Limb (tissue), 2 donors: ENCODE results near the gene HIC1.

ENCODE experiments used
- DNase-seq, 2 donors: peaks; one replicate each; pipeline ENCODE4 v3.0.0-alpha.2; 2016; ENCODE audit errors: extremely low spot score in 2 of 2

HIC1 gene

GRCh38 chr17:2060681-2061440 is 6.0 kb downstream of the HIC1 start:
- DNase-seq: peak in 1 of 2 donors; percentile 1

DNA sequence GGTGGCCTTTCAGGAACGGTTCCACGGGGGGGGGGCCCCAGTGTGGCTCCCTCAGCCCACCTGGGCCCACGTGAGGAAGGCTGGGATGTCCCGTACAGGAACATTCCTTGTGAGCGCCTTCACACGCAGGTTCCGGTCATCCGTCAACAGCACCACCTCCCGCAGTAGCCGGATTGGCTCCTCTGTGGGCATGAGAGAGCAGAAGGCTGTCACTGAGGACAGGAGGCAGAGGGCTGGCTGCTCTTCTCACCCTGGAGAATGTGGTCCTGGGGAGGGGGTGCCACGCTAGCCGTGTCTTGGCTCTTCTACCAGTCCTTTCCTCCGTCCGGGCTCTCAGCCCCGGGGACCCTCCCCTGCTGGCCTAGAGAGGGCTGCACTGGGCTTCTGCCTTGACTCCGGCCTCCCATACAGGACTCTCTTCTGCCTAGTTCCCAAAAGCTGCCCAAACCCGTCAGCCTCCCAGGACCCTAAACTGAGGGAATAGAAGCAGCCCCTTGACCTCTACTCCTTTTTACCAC is 6.6 kb downstream of the HIC1 start:
- peak in 1 of 2 donors; percentile 0 for DNase-seq

- DNase-seq: peak; percentile 10 to 51
Observed at GRCh38 chr17:2062571-2063183, 7.8 kb downstream of the HIC1 start.

GRCh38 chr17:2063261-2064146 is 8.6 kb downstream of the HIC1 start:
- peak; percentile 1 to 51 for DNase-seq

GRCh38 chr17:2064147-2064489 is 9.2 kb downstream of the HIC1 start:
- peak in 1 of 2 donors; percentile 1 for DNase-seq

DNA sequence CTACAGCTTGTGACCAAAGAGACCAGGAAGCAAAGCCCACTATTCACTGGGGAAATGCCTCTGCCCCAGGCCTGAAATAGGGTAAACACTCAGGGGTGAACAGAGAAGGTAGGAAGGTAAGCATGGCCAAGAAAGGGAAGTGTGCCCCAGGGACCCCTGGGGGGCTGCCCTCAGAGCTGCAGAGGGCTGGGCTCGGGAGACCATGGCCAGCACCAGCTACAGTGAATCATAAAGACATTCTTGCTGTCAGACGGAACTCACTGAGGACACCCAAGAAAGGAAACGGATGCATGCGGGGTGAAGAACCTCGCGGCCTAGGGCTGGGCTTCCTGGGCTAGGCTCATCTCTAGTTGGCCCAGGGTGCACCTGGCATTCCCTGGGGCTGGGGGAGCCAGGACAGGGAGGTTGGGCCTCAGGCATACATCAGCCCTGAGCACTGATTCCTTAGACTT is 9.6 kb downstream of the HIC1 start:
- peak in 1 of 2 donors; percentile 43 for DNase-seq

DNA sequence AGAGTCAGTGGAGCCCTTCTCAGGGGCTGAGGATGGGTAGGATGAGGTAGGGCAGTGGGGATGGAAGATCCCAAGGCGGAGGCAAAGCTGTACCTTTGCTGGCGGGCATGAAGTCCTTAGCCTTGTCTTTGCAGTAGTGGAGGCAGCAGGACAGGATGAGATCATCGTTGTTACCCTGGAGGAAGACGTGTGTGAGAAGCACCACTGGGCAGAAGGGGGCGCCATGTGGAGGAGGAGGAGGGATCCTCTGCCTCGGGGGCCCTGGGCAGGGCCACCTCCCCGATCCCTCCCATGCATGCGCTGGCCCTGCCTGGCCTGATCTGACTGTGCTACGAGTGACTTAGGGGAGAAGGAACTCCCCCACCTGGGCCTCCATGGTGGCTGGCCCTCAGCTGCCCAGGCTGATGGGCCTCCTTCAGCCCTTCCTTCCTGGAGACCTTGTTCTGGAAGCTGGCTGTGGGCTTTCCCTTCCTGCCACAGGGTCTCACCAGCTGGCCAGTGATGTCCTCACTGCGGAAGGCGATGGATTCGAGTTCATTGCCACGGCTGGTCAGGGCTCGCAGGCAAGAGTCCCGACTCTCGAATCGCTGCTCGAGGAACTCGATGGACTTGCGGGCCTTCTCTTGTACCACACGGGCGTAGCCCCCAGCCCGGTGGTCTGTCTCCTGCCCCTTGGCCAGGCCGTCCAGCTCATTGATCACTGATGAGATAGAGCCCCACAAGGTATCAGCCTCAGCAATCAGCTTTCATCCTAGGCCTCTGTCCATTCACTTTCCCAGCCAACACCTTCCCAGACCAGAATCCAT is 10.3 kb downstream of the HIC1 start:
- peak; percentile 4 to 71 for DNase-seq

DNA sequence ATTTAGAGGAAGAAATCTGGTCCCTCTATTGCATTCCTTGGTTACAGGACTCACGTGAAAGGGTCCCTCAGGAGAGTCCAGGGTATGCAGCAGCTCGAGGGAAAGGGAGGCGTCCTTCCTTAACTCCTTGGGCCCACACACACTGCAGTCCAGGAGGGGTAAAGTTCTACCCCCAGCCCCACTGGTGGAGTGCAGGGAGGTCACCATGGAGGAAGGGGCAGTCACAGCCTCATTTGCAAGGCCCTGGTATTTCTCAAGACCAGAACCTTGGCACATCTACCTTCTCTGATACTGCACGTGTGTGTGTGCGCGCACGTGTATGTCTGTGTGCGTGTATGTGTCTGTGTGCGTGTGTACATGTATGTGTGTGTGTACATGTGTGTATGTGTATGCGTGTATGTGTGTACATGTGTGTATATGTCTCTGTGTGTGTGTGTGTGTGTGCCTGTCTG is 11.1 kb downstream of the HIC1 start:
- no peak for DNase-seq

- peak in 1 of 2 donors; percentile 0 for DNase-seq
Observed at GRCh38 chr17:2067048-2067561, 12.2 kb downstream of the HIC1 start.

DNA sequence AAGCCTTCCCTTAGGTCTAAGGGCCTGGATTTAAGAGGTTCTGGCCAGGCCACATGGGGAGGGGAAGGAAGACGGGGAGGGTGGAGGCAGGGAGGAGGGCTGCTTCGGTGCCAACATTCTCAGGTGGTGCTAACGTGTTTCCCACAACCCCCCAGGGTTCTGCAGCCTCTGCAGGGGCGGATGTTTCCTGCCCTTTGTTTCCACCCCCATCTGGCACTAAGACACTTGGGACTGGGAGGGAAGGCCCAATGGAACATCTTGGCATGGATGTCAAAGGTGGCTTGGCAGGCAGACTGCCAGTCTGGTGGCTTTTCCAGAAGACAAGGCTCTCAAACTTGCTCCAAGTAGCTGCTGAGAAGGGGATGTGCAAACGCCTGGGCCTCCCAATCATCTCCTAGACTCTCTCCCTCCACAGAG is 12.7 kb downstream of the HIC1 start:
- peak; percentile 4 to 43 for DNase-seq

GRCh38 chr17:2068031-2068518 is 13.2 kb downstream of the HIC1 start:
- DNase-seq: no peak

DNA sequence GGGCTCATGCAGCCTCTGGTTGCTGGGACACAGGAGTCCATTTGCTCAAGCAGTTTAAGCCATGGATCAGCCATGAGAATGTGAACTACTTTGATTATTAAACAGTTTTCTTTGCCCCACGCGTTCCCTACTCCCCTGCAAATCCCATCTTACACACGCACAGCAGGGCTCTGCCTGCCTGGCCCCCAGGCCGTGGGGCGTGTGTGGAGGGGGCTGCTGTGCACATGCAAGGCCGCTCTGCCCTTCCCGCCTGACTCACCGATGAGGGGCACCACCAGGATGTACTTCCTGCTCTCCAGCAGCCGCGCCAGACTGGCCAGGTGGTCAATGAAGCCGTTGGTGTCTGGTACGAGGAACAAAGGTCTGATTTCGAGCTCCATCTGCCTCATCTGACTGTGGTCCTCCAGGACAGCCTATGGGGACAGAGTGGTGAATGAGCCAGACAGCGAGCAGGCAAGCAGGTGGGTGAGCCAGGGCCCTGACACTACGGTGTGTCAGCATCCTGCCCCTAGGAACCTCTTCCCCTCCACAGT is 13.7 kb downstream of the HIC1 start:
- DNase-seq: peak in 1 of 2 donors; percentile 1

GRCh38 chr17:2070241-2071023 is 15.5 kb downstream of the HIC1 start:
- DNase-seq: peak in 1 of 2 donors; percentile 1

DNA sequence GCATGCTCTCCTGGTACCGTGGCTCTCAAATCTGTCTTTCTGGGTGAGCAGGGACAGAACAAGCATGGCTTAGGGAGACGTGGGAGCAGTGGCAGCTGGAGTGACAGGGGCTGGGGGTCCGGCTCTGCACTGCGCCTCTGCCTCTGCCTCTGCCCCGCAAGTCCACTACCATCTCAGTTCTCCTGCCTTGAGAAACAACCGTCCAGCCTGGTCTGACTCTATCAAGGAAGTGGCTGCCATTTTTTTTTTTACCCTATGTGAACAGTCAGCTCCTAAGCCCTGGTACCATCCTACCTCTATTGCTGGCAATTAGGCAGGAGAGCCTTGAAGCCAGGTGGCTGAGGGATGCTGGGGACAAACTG is 16.1 kb downstream of the HIC1 start:
- DNase-seq: no peak

DNA sequence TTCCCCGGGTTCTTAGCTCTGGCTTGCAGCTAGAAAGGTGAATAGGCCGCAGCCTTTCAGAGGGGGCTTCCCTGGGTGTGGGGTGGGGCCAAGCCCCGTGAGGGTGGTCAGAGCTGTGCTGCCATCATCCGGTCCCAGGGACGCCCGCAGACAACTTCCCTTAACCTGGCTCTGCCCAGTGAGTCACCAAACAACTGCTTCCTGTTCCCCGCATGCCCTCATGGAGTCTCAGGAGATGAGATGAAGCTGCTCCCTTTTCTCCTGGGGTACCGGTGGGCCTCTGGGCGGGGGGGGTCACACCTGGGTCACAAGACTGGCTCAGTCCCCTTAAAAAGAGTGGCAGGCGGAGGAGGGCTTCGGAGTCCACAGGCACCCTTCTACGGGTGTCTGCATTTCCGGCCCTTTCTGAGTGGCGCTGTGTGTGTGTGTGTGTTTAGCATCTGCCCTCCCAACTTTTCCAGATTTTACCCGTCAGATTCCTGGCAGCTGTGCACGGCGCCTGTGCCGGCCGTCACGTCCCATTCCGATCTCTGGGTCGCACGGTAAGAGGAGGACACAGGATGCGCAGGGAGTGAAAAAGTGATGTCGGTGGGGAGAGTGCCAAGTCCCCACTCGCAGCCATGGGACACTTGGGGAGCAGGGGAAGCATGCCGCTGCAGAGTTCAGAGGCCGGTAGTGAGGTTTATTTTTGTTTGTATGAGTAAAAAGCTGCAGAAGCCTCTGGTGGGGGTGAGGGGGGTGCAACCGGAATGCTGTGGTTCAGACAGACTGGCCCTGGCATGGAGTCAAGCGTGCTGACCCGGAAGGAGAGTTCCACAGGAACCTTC is 16.8 kb downstream of the HIC1 start:
- peak; percentile 0 to 51 for DNase-seq

DNA sequence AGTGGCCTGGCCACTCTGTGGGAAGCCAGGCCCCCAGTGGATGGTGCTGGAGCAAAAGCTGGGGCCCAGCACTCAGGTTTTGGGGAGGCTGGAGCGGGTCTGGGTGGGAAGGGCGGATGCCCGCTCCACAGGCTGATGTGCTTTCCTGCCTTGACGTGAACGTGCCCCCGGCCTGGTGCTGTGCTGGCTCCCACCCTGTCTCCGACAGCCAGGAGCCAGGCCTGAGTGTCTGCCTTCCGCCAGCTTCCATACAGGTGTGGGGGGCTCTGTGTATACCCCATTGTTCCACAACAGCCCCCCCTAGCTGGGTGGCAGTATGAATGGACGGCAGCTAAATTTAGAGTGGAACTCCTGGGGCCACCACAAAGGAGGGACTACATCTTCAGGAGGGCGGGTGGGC is 20.0 kb downstream of the HIC1 start:
- no peak for DNase-seq

DNA sequence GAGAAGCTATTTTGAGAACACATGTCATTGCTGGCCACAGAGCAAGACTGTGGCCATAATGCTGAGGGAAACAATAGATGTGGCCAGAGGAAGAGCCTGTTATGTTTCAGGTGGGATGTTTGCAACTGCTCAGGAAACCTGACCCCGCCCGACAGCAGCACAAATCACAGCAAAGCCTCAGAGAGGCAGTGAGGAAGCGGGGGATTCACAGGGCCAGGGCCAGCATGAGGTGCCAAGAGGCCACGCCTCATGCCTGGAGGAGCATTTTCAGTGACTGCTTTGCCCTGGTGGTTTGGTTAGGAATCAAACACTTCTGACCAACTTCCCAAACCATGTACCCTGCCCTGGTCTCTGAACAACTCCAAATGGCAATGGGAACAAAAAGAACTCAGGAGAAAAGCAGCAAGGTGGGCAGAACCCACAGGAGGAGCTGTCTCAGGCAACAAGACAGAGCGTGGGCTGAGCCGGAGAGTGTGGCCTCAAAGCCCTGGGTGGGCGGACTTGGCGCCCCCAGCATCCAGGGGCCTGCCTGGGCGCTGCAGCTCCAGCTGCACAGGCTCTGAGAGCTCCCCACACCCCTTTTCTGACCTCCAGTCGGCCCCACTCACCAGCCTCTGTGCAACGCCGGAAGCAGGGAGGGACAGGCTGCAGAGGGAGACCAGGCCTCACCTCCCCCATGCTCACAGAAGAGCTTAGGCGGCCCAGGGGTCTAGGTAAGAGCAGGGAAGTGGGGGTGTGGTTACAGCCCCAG is 20.6 kb downstream of the HIC1 start:
- peak; percentile 68 to 79 for DNase-seq
